Osteoblast (primary cell): Measurements from ENCODE around the gene TPD52L2. TPM values are rescaled to one million over a fixed set of nuclear protein-coding genes. Genes with fewer than 3 reads are reported as not detected.

Experiments used
- DNase-seq: peaks from one replicate; pipeline ENCODE4 v3.0.0; 2011; ENCODE audit warnings: low spot score, mixed read lengths; ENCODE audit not compliant: insufficient read length; ENCODE audit errors: missing footprints
- H2AFZ ChIP-seq: 2 replicates; pipeline ENCODE4 v1.6.0; 2011; ENCODE audit warnings: mild to moderate bottlenecking, low read length
- H3K27ac ChIP-seq: 2 replicates; pipeline ENCODE4 v1.5.1; 2011; ENCODE audit warnings: mild to moderate bottlenecking, low read depth, low read length, moderate library complexity
- H3K27me3 ChIP-seq: 2 replicates; pipeline ENCODE4 v1.6.0; 2012; ENCODE audit warnings: mild to moderate bottlenecking, control low read depth, inconsistent platforms, low read length, moderate library complexity; ENCODE audit not compliant: insufficient read depth
- H3K36me3 ChIP-seq: 2 replicates; pipeline ENCODE4 v1.5.1; 2011; ENCODE audit warnings: mild to moderate bottlenecking, low read length, control low read depth, moderate library complexity; ENCODE audit not compliant: insufficient read depth
- H3K4me1 ChIP-seq: 2 replicates; pipeline ENCODE4 v1.5.1; 2011; ENCODE audit warnings: mild to moderate bottlenecking, low read length, control low read depth, moderate library complexity; ENCODE audit not compliant: insufficient read depth
- H3K4me2 ChIP-seq: 2 replicates; pipeline ENCODE4 v1.6.0; 2011; ENCODE audit warnings: mild to moderate bottlenecking, low read length; ENCODE audit not compliant: insufficient read depth
- H3K4me3 ChIP-seq: fragments of 200-600 bp; sonication (generic); 3 replicates; pipeline ENCODE4 v1.5.1; 2012; ENCODE audit warnings: mild to moderate bottlenecking, low read length, inconsistent platforms; ENCODE audit not compliant: insufficient read depth
- H3K79me2 ChIP-seq: 2 replicates; pipeline ENCODE4 v1.6.0; 2012; ENCODE audit warnings: mild to moderate bottlenecking, low read length, control low read depth, inconsistent platforms; ENCODE audit not compliant: insufficient read depth
- H3K9me3 ChIP-seq: 2 replicates; pipeline ENCODE4 v1.5.1; 2011; ENCODE audit warnings: low read depth, low read length, control low read depth
- H4K20me1 ChIP-seq: 2 replicates; pipeline ENCODE4 v1.6.0; 2012; ENCODE audit warnings: mild to moderate bottlenecking, low read length, control low read depth; ENCODE audit not compliant: insufficient read depth
- total RNA-seq: library from RNA; depleted of rRNA; stranded (reverse); fragments of >200 nt; gene quantifications from 2 replicates; pipeline ENCODE4 v1.2.3, GENCODE V29; 2012
- TF ChIP-seq, protein P1 (sequence below): IDR thresholded peaks from 2 replicates; pipeline ENCODE4 v1.5.1; 2011; ENCODE audit warnings: mild to moderate bottlenecking, low read depth, low read length, moderate library complexity; ENCODE audit errors: extremely low read depth

TPD52L2 gene
- 99.6 and 115 TPM in 2 replicates for total RNA-seq

DNA sequence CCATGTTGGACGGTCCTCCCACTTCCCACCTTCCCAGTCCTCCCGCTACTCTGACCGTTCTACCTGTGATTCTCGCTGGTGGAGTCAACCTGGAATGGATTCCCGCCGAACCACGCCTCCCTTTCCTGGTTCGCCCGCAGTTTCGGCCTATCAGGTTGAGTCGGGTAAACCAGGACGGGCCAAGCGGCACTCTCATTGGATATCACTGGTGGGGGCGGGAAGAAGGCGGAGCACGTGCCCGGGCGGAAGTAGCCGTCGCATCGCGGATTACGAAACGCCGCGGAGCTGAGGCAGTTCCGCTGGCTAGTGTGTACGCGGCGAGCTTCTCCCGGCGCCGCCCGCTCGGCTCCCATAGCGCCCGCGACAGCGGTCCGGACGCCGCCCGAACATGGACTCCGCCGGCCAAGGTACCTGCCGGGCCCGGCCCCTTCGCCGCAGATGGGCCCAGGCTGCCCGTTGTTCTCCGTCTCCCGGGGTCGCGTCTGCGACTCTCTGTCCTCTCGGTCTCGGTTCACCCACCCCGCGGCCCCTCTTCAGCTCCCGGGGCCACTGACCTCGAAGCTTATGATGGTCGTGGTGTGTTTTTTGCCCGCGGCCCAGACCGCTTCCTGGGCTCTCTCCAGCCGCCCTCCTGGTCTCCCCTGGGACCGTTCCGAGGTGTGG, at the start of gene TPD52L2:
TPD52L2 (plus strand) TSS at position 293 of the 663 bp plus-strand sequence; CDS start at position 389, 96 bp downstream.
- Histone ChIP-seq H2AFZ (peak within 1 kb of the TSS; percentile 91), H3K4me2 (peak within 1 kb of the TSS; percentile 99), H4K20me1 (peaks cover 29% of the 10 kb centered on the region), H3K79me2 (peaks cover 78% of the 10 kb centered on the region), H3K9me3 (no peaks in the 10 kb centered on the region), H3K4me1 (peaks cover 21% of the 10 kb centered on the region), H3K27ac (peak within 1 kb of the TSS; percentile 92), H3K36me3 (peaks cover 26% of the 10 kb centered on the region), H3K4me3 (peak within 1 kb of the TSS; percentile 99), H3K27me3 (no peaks in the 10 kb centered on the region)
- TF ChIP-seq, protein P1, sequence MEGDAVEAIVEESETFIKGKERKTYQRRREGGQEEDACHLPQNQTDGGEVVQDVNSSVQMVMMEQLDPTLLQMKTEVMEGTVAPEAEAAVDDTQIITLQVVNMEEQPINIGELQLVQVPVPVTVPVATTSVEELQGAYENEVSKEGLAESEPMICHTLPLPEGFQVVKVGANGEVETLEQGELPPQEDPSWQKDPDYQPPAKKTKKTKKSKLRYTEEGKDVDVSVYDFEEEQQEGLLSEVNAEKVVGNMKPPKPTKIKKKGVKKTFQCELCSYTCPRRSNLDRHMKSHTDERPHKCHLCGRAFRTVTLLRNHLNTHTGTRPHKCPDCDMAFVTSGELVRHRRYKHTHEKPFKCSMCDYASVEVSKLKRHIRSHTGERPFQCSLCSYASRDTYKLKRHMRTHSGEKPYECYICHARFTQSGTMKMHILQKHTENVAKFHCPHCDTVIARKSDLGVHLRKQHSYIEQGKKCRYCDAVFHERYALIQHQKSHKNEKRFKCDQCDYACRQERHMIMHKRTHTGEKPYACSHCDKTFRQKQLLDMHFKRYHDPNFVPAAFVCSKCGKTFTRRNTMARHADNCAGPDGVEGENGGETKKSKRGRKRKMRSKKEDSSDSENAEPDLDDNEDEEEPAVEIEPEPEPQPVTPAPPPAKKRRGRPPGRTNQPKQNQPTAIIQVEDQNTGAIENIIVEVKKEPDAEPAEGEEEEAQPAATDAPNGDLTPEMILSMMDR = no peak
- DNase-seq = peak; percentile 100

DNA sequence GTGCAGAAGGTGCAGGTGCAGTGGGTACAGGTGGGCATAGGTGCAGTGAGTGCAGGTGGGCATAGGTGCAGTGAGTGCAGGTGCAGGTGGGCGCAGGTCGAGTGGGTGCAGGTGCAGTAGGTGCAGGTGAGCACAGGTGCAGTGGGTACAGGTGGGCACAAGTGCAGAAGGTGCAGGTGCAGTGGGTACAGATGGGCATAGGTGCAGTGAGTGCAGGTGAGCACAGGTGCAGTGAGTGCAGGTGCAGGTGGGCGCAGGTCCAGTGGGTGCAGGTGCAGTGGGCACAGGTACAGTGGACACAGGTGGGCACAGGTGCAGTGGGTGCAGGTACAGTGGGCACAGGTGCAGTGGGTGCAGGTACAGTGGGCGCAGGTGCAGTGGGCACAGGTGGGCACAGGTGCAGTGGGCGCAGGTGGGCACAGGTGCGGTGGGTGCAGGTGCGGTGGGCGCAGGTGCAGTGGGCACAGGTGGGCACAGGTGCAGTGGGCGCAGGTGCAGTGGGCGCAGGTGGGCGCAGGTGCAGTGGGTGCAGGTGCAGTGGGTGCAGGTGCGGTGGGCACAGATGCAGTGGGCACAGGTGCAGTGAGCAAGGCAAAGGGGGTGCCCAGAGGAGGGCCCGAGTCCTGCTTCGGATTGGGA, 49.3 kb upstream of the TPD52L2 start:
- Histone ChIP-seq H3K4me2 (no peak overlapping the region), H4K20me1 (peaks cover 4% of the 10 kb centered on the region), H3K4me3 (no peak overlapping the region), H3K36me3 (no peaks in the 10 kb centered on the region), H3K27me3 (no peaks in the 10 kb centered on the region), H3K79me2 (no peaks in the 10 kb centered on the region), H3K4me1 (peaks cover 2% of the 10 kb centered on the region), H2AFZ (no peak overlapping the region), H3K9me3 (no peaks in the 10 kb centered on the region), H3K27ac (no peak overlapping the region)
- TF ChIP-seq, protein P1 = no peak
- no peak for DNase-seq

DNA sequence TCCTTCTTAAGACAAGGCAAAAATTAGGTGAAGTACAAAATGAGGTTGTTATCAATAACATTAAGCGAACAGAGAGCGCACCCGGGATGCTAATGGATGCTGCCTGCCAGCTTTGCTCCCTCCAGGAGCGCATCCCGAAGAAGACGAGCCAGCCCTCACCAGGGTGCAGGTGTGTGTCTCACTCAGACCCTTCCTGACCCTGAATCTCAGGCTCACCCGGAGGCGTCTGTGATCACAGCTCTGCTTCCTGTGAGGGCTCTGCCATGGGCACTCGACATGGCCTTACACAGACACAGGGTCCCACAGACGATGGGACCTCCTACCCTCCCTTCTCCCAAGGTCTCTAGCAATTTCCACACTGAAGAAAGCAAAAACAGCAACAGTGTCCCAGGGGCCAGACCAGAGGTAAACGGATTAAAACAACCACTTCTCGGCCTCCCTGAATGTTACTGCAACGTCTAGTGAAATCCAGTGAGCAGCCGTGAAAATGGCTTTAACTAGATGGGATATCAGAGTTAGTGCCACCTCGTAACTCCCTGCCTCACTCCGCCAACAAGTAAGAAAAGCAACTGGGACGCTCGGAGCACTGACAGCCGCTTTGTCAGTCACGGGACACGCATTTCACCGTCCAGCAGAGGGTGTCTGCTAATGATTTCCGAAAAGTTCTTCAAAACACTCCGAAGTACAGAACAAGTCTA, 45.7 kb upstream of the TPD52L2 start:
- peaks cover 6% of the 10 kb centered on the region for H3K27me3 ChIP-seq
- H3K27ac ChIP-seq = no peak overlapping the region
- no peaks in the 10 kb centered on the region for H3K9me3 ChIP-seq
- DNase-seq = peak; percentile 84
- H4K20me1 ChIP-seq = peaks cover 4% of the 10 kb centered on the region
- H3K79me2 ChIP-seq = no peaks in the 10 kb centered on the region
- TF ChIP-seq, protein P1 = peak; percentile 40
- peak overlapping the region; percentile 29 for H2AFZ ChIP-seq
- H3K4me1 ChIP-seq = peaks cover 2% of the 10 kb centered on the region
- H3K4me2 ChIP-seq = peak overlapping the region; percentile 67
- H3K4me3 ChIP-seq = peak overlapping the region; percentile 35
- H3K36me3 ChIP-seq = no peaks in the 10 kb centered on the region

DNA sequence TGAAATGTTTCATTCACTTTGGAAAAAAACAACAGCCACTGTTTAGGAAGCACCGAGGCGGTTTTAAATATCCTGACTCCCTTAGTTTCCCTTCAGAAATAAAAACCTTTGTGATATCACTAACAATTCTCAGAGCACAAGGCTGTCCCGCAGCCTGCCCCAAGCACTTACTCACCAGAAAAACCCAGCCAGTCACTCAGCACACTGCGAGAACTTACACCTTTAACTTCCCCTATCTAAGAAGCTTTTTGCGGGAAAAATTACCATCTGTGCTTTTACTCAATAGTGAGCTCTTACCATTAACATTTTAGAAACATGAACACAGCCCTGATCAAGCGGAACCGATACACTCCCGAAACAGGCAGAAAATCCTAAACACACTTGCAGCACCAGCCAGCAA, 43.3 kb upstream of the TPD52L2 start:
- TF ChIP-seq, protein P1 = no peak
- Histone ChIP-seq H2AFZ (no peak overlapping the region), H3K9me3 (no peaks in the 10 kb centered on the region), H3K27me3 (peaks cover 9% of the 10 kb centered on the region), H3K4me2 (no peak overlapping the region), H3K4me3 (no peak overlapping the region), H3K4me1 (peaks cover 2% of the 10 kb centered on the region), H3K79me2 (no peaks in the 10 kb centered on the region), H4K20me1 (no peaks in the 10 kb centered on the region), H3K27ac (no peak overlapping the region), H3K36me3 (no peaks in the 10 kb centered on the region)
- no peak for DNase-seq
